ENCODE results near the gene SLC24A4. TPM values are rescaled to one million over a fixed set of nuclear protein-coding genes. Genes with fewer than 3 reads are reported as not detected.

Gene SLC24A4
- total and polyA plus RNA-seq, 2 donors (not counting 3 experiments of a cell fraction or from before 2014, with no cell fraction given) = 0.07 to 0.08 TPM

DNA sequence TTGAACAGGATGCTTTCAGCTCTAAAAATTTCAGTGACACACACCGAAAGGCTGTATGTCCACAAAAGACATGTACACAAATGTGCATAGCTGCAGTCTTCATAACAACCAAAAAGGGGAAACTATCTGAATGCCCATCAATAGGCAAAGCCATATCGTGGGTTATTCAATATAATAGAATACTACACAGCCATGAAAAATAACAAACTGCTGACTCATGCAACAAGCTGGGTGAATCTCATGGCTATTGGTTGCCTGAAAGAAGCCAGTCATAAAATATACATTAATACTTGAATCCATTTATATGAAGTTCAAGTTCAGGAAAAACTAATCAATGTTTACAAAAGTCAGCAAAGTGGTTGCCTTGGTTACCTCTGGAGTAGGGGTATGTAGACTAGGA is 132.3 kb downstream of the SLC24A4 start:
- POLR2A ChIA-PET = no interaction called here
- no peaks in the 10 kb centered on the region for H3K27me3 ChIP-seq (ENCODE audit: control insufficient read depth in 2 of 2, insufficient read depth in 2 of 2, low read length in 2 of 2)

More for the DNA sequence above, 132.3 kb downstream of the SLC24A4 start:
- Histone ChIP-seq H3K36me3 (ENCODE audit: control insufficient read depth in 2 of 2, extremely low read depth in 1 of 2, insufficient read depth in 2 of 2, low read length in 2 of 2) (no peaks in the 10 kb centered on the region), H3K9ac (replicated peaks; ENCODE audit: extremely low read depth, insufficient read depth, low read length) (no peak overlapping the region), H3K9me3 (replicated peaks; ENCODE audit: control insufficient read depth, insufficient read depth, low read length) (no peaks in the 10 kb centered on the region), H3K79me2 (ENCODE audit: control insufficient read depth, insufficient read depth, low read length) (no peaks in the 10 kb centered on the region), H3K27ac (ENCODE audit: insufficient read depth, low read depth, low read length) (no peak overlapping the region), H3K4me2 (ENCODE audit: insufficient read depth, low read length) (no peak overlapping the region), H2AFZ (ENCODE audit: low read depth, low read length) (no peak overlapping the region), H4K20me1 (replicated peaks; ENCODE audit: control insufficient read depth, extremely low read depth, insufficient read depth, low read length) (no peaks in the 10 kb centered on the region), H3K4me1 (ENCODE audit: control insufficient read depth, extremely low read depth, insufficient read depth, low read length) (peaks cover 13% of the 10 kb centered on the region), H3K4me3 (replicated peaks in 1 of 3; ENCODE audit: insufficient read depth in 1 of 3, low read depth in 1 of 3, low read length in 3 of 3) (no peak overlapping the region), H3K9me1 (replicated peaks; ENCODE audit: control insufficient read depth, extremely low read depth, insufficient read depth, low read length) (no peaks in the 10 kb centered on the region)
- dilution Hi-C loops (cut with MboI; ENCODE audit: extremely low pct_ligation_motif_present, low sequenced_read_pairs) = no loop called here
- no peak for FAIRE-seq
- BruUV-seq (replicated peaks) = no TSS peak
- TF ChIP-seq FOS (IDR thresholded peaks at IDR 0.05; ENCODE audit: borderline replicate concordance, insufficient read depth, low read length) (no peak), MYC (IDR thresholded peaks at IDR 0.05; ENCODE audit: low read depth, low read length) (no peak), GATA2 (IDR thresholded peaks at IDR 0.05; ENCODE audit: insufficient read depth, insufficient read length, low read depth, low read length) (no peak), POLR2AphosphoS5 (IDR thresholded peaks at IDR 0.05; ENCODE audit: insufficient read depth, low read depth, low read length) (no peak), EZH2 (IDR thresholded peaks at IDR 0.05; ENCODE audit: borderline replicate concordance, low read depth, low read length, severe bottlenecking) (no peak), JUN (IDR thresholded peaks at IDR 0.05; ENCODE audit: borderline replicate concordance, insufficient read depth, insufficient read length, low read depth) (no peak), POLR2A (IDR thresholded peaks at IDR 0.05; ENCODE audit: low read depth, low read length) (no peak)
- TF ChIP-seq, protein P1, sequence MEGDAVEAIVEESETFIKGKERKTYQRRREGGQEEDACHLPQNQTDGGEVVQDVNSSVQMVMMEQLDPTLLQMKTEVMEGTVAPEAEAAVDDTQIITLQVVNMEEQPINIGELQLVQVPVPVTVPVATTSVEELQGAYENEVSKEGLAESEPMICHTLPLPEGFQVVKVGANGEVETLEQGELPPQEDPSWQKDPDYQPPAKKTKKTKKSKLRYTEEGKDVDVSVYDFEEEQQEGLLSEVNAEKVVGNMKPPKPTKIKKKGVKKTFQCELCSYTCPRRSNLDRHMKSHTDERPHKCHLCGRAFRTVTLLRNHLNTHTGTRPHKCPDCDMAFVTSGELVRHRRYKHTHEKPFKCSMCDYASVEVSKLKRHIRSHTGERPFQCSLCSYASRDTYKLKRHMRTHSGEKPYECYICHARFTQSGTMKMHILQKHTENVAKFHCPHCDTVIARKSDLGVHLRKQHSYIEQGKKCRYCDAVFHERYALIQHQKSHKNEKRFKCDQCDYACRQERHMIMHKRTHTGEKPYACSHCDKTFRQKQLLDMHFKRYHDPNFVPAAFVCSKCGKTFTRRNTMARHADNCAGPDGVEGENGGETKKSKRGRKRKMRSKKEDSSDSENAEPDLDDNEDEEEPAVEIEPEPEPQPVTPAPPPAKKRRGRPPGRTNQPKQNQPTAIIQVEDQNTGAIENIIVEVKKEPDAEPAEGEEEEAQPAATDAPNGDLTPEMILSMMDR (IDR thresholded peaks at IDR 0.05; ENCODE audit: extremely low read depth in 1 of 2, insufficient read depth in 1 of 2, low read depth in 1 of 2, low read length in 2 of 2) = no peak
- TF ChIP-seq, protein P2, sequence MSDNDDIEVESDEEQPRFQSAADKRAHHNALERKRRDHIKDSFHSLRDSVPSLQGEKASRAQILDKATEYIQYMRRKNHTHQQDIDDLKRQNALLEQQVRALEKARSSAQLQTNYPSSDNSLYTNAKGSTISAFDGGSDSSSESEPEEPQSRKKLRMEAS (IDR thresholded peaks at IDR 0.05; ENCODE audit: insufficient read depth, insufficient read length) = no peak
- CTCF ChIA-PET = interaction anchor here (1.4 kb wide), 1 partner anchor 320 kb away, joined by 4 read pairs; no protein-coding TSS in a partner anchor
- DNase-seq (ENCODE audit: low read depth, low spot score) = no peak
- intact Hi-C loops (cut with micrococcal nuclease) = loop anchor here (5.0 kb wide), 2 partner anchors 303 to 473 kb away; no protein-coding TSS in a partner anchor

Measured in endothelial cell of umbilical vein (primary cell).